ENCODE results near the gene MSL3B.
"Not testable (repeated sequence)": the region's sequence is repeated elsewhere in the genome, so short reads cannot be mapped to it uniquely, and the experiment has no call there.

Gene MSL3B

DNA sequence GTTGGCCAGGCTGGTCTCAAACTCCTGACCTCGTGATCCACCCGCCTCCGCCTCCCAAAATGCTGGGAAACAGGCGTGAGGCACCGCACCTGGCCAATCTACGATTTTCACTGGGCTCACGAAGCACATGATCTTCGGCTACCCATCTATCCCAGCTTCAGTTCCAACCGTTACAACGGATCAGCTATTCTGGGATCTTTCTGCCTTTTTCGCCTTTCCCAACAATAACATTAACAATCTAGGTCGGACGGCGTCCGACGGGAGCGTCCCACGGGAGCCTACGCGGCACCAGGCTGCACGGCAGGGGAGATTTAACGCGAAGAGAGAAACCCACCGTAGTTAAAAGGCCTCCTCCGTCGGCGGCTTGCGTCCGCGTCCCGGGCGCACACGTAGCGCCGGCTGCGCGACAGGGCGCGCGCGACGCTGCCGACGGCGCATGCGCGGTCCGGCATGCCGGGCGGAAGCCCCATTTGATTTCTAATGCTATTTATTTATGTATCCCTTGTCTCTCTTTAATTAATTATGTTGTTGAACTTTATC lies at the start of gene MSL3B:
Gene MSL3B (minus strand): TSS at position 394 of the 540 bp plus-strand sequence.
- DNase-seq, result peak in 1 of 10 donors; percentile 81
- intact Hi-C loops (cut with DNase I), result no loop called here

DNA sequence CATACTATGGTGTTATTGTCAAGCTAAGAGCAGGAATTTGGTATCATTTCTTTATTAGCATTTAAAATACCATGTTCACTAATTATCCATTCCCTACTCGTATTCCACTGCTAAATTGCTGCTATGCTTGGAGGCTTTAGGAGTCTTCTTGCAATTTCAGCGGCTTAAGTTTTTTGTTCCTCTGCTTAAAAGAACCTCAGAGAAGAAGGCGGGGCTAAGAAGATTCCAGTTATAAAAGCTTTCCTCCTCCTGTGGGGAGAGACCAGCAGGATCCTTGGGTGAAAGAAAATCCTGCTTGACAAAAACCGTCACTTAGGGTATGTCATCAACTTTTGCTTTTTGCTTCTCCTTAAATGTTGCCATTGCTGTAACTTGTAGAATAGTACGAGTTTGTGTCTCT lies 48.9 kb upstream of the MSL3B start, which contains the start of gene TRPM8:
Gene TRPM8 (plus strand): TSS at position 258 of the 400 bp plus-strand sequence. CDS start 9,165 bp downstream, outside the sequence.
- intact Hi-C loops (cut with DNase I), result no loop called here
- no peak for DNase-seq

DNA sequence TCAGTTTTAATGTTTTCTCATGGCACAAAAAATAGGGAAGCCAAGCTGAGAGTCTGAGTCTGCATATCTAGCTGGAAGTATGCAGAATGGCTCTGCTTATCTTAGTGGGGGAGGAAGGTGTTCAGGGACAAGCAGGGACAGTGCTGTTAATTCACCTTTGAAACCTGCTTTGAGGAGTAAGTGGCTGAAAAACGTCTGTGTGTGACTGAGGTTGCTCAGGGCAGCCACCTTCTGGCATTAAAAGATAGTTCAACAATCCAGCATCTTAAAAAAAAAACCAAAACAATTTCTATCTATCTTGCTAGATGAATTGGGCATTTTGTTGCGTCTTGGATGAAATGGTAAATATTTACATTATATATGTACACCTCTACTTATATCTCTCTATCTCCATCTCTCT lies 46.9 kb upstream of the MSL3B start:
- intact Hi-C loops (cut with DNase I), result no loop called here
- no peak for DNase-seq

DNA sequence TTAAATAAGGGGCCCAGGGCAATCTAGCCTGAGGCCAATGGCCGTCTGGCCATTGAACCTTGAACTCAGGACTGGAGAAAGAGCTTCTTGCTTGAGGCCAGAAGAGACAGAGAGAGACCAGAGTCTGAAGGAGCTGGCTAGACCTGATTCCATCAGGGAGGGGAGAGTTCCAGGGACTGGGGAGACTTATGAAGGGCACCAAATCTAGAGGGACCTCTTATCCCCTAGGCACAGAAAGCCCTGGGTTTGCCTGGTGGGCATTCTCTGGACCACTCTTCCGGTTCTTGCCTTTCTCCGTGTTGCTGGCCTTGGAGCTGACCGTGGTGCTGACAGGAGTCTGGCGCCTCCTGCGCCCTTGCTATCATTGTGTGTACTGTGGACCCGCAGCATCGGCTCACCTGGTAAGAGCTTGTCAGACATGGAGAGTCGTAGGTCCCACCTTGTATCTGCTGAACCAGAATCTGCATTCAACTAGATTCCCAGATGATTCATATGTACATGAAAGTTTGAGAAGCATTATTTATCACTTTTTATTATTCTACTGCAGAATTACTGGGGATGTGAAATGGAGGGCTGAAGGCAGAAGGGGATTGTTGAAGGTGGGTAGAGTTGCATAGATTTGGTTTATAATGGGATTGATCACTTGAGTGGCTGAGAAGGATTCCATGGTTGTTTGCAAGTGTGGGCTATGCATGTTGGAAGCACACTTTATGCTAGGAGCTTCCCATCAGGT lies 44.7 kb upstream of the MSL3B start:
- no peak for DNase-seq
- intact Hi-C loops (cut with DNase I), result no loop called here

DNA sequence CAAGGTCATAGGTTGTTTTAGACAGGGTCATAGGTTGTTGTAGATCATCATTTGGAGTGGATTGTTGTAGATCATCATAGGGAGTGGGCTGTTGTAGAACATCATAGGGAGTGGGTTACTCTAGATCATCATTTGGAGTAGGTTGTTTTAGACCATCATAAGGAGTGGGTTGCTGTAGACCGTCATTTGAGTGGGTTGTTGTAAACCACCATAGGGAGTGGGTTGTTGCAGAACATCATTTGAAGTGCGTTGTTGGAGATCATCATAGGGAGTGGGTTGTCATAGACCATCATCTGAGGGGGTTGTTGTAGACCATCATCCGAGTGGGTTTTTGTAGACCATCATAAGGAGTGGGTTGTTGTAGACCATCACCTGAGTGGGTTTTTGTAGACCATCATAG lies 39.4 kb upstream of the MSL3B start:
- intact Hi-C loops (cut with DNase I), result no loop called here
- no peak for DNase-seq

DNA sequence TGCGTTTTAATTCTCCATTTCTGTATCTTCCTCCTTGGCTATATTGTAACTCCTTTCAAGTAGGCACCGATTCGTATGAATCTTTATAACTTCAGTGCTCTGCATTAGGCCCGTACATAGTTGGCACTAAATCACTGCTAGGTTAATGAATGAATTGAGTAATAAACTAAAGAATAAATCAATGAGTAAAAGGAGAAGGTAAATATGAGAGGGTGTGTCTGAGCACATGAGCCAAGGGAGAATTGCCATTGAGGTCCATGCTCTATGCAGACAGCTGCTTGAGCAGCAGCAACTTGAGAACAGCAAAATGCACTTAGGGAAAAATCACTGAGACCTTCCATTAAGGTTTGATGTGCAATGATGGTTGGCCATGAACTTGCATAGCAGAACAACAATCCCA lies 37.8 kb upstream of the MSL3B start:
- no peak for DNase-seq
- intact Hi-C loops (cut with DNase I), result no loop called here

DNA sequence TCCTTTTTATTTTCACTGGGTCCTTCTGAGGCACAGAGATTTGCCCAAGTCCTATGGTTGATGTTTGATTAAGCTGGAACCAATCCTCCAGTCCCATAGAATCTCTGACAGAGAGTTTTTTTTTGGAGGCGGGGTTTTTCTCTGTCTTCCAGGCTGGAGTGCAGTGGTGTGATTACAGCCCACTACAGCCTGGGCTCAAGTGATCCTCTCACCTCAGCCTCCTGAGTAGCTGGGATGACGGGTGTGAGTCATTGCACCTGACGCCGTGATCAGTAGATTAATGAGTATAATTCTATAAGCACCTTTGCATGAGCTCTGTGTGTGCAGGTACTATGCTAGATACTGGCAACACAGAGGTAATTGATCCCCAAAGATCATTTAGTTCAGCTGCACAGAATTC lies 33.7 kb upstream of the MSL3B start:
- intact Hi-C loops (cut with DNase I), result no loop called here
- DNase-seq, result no peak

DNA sequence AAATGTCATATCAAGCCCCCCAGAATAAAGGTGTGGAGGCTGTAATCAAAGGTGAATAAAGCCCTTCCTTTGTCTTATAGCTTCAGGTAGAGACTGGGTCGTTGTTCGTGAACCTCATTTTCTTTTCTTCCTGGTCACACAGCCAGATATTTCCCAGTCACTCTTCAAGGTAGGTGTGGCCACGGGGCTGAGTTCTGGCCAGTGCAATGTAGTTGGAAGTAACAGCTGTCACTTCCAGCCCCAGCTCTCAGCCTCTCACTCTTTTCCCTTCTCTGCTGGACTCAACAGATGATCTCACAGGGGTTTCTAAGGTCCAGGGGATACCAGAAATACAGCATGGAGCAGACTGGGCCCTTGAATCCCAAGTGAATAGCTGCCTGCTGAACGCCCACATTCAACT lies 33.2 kb upstream of the MSL3B start:
- intact Hi-C loops (cut with DNase I), result no loop called here

DNA sequence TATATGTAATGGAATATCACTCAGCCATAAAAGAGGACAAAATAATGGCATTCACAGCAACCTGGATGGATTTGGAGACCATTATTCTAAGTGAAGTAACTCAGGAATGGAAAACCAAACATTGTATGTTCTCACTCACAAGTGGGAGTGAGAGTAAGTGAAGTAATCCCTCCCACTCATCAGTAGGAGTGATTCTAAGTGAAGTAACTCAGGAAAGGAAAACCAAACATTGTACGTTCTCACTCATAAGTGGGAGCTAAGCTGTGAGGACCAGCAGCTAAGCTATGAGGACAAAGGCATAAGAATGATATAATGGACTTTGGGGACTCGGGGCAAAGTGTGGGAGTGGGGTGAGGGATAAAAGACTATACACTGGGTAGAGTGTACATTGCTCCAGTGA lies 28.1 kb upstream of the MSL3B start:
- intact Hi-C loops (cut with DNase I); DNase-seq: not testable (repeated sequence)

More for the DNA sequence above, 33.2 kb upstream of the MSL3B start:
- DNase-seq, result no peak

DNA sequence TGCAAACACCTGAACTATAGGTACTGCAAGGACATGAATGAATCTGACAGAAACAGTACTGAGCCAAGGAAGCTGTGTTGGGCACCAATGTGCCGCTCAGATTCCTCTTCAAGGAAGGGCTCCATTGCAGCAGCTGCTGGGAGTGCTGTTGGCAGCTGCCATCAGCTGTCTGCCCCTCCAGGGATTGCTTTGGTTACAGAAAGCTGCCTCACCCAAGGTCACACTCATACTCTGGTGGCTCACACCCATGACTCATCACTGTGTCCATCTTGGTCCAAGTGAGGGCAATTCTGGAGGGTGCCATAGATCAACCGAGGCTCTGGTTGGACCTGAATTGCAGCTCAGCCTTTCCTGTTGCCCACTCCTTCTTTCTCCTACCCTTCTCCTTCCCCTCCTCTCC lies 24.6 kb upstream of the MSL3B start:
- no peak for DNase-seq
- intact Hi-C loops (cut with DNase I), result no loop called here

DNA sequence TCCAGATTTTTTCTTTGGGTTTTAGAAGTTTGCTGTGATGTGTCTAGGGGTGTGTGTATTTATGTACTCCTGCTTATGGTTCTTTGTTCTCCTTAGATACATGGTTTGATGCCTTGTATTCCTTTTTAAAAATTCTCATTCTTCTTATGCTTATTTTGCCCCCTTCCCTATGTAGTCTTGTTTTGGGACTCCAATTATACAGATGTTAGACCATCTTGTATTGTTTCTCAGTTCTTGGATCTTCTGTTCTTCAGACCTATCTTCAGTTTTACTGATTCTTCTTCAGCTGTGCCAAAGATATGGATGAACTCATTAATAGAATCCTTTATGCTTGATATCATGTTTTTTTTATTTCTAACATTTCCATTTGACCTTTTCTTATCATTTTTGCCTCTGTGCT lies 14.2 kb upstream of the MSL3B start:
- intact Hi-C loops (cut with DNase I), result no loop called here
- DNase-seq, result no peak

DNA sequence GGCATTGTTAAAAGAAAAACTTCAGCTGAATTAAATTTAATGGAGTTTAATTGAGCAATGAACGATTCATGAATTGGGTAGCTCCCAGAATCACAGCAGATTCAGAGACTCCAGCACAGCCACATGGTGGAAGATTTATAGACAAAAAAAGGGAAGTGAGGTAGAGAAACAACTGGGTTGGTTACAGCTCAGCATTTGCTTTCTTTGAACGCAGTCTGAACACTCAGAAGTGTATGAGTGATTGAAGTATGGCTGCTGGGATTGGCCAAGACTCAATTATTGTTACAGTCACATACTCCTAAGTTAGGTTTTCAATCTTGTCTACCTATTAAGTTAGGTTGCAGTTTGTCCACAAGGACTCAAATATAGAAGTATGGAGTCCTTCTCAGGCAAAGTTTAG lies 3.9 kb upstream of the MSL3B start:
- intact Hi-C loops (cut with DNase I); DNase-seq: not testable (repeated sequence)

DNA sequence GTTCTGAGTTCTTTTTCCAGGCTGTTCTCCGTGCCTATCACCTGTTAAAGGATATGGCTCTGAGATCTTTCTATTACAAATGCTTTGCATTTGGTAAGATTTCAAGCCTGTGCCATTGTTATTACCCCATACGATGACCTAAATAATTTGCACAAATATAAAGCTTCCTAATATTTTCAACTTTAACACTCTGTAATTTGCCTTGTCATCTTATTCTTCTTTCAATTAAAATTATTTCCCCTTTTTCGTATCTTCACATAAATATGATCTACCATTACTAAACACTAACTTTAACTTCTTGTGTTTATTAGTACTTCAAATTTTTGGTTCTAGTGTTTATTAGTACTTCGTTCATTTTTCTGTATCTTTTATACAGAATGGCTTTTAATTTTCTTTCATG lies 3.2 kb upstream of the MSL3B start:
- intact Hi-C loops (cut with DNase I), result no loop called here
- DNase-seq, result no peak

DNA sequence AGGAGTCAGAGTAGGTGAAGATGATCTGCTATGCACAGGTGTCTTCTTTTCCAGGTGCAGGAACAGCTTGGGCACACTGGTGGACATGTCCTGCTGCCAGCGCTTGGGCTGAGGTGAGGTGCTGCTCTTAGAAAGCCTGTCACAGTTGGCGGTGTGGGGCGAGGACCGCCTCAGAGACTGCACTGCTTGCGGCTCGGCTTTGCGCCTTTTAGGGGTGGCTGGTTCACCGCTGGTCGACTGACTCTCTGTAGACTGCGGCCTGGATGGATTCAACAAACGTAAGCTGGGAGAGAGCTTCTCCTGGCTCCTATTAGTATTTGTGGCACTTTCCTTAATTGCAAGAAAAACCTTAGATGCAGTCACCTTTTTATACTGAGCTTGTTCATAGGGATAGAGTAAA lies 1.7 kb downstream of the MSL3B start:
- DNase-seq, result no peak
- intact Hi-C loops (cut with DNase I), result no loop called here

DNA sequence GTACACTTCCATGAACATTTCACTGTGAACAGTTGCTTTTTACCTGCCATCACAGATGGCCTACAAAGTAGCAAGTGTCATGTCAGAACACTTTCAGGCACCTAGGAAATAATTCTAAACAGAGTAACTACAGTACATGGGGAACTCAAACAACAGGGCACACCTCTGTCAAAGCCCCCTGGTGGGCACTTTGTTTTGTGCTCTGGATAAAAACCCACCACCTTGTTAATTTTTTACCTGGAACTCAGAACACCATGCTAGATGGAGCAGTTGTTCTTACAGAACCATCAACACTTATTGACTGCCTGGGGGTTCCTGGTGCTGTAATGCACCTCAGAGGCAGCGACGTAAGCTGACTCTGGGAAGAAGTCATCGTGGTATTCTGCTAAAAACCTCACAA lies 2.3 kb downstream of the MSL3B start:
- DNase-seq, result no peak
- intact Hi-C loops (cut with DNase I), result no loop called here

DNA sequence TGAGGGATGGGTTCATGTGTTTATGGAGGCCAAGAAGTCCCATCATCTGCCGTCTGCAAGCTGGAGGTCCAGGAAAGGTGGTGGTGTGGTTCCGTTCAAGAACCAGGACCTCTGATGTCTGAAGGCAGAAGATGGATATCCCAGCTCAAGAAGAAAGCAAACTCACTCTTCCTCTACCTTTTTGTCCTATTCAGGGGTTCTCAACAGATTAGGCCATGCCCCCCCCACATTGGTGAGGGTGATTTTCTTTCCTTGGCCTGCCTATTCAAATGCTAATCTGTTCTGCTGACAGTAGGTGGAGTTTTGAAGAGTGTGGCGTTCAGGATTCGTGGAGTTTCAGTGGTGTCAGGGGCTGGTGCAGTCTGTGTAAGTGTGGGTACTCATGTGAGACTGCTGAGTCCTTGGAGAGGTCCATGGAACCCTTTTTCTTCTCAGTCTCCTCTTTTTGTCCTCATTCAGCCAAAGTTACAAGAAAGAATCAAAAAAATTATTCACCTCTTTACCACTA lies 5.9 kb downstream of the MSL3B start:
- no peak for DNase-seq
- intact Hi-C loops (cut with DNase I), result no loop called here

DNA sequence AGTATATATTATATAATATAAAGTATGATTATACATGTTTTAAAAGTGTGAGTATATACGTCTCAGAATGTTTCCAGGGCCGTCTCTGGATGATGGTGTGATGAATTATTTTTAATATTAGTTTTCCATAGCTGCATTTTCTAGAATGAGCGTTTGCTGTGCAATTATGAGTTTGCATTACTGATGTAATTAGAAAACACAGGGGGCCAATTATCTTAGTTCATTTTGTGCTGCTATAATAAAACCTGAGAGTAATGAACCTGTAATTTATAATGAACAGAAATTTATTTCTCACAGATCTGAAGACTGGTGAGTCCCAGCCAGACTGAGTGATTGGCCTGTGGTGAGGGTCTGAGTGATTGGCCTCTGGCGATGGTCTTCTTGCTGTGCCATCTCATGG lies 9.9 kb downstream of the MSL3B start:
- DNase-seq, result no peak
- intact Hi-C loops (cut with DNase I), result loop anchor here (10.0 kb wide), 1 partner anchor 1256 kb away; no protein-coding TSS in a partner anchor

DNA sequence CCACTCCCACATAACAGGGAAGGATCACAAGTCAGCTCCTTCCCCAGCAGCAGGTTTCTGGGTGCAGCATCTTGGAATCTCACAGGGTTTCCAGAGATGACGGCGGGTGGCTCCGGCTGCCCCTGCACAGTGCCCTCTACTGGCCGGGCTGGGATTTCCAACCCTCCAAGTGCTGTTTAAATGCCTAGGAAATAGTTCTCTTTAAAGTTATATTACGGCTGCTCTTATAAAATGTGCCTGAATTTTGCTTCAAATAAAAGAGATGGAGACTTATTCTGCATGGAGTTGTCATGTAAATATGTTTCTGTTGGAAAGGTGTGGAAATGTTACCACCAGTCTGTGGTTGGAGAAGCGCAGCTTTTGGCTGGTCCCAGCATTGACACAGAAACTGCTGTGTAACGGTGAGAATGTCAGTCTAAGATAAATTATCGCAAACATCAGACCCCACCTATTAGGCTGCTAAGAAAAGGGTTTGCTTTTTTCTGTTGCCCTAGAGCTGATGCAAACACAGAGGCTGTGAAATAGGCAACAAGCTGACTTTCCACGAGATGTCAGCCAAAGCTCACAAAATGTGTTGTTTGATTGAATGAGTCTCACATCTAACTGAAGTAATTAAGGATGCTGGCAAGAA lies 10.6 kb downstream of the MSL3B start:
- intact Hi-C loops (cut with DNase I), result loop anchor here (10.0 kb wide), 1 partner anchor 1257 kb away; no protein-coding TSS in a partner anchor
- DNase-seq, result peak in 1 of 10 donors; percentile 83

DNA sequence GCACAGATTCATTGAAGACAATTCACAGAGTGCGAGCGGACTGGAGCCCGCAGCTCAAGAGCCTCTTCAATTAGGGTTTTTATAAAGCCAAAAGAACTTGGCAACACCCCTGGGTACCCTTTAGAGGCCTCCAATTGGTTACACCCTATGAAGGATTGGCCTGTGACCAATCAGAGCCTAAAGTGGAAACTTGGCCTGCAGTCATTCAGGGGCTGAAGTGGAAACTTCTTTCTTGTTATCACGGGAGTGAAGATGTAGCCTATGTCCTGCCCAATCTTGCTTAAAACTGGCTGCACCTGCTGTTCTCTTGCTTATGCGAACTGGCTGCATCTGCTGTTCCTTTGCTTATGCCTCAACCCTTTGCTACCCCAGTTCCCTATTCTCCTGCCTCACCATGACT lies 12.0 kb downstream of the MSL3B start:
- no peak for DNase-seq
- intact Hi-C loops (cut with DNase I), result loop anchor here (10.0 kb wide), 1 partner anchor 1259 kb away; no protein-coding TSS in a partner anchor

DNA sequence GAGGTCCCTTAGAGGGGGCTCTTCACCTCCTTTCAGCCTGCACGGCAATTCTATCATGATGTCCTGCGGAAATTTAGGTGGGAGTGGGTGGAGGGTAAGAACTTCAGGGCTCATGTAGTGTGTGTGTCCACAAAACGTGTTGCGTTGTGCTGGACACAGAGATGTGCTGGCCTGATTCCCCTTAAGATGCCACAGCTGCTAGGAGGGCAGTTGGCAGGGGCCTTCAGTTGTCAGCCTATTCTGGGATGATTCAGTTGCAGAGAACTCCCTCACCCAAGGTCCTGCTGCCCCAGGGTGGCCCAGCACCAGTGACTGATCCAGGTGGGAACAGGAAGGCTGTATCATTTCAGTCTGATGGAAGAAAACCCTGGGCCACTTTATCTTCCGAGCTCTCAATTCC lies 12.8 kb downstream of the MSL3B start:
- DNase-seq, result no peak
- intact Hi-C loops (cut with DNase I), result loop anchor here (10.0 kb wide), 1 partner anchor 1259 kb away; no protein-coding TSS in a partner anchor

DNA sequence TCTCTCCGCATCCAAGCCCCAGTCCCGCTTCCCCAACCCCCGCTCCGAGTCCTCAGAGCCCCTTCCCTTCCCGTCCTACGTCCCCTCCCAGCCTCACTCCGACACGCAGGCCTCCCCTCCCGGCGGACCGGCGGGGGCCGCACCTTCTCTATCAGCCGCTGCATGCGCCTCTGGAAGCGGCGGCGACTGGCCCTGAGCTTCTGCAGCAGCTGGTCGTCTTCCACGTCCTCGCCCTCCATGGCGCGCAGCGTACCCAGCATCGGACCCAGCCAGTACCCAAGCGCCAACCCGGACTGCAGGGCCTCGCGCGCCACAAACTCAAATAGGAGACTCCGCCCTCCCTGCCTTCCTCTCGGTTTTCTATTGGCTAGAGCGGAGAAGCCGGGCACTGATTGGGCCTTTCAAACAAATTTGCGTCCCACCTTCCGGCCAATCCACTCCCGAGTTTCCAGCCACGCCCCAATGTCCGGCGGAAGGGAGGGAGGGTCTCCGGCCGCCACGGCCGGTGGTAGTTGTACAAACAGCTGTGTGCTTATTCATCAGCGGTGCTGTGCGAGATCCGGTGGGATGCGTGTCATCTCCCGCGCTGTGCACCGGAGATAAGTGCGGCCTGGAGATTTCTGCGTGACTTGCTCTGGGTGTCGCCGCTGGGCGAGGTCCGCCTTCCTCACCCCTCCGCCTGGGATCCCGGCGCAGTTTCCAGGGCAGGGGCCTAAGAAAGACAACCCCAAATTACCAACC lies 13.8 kb downstream of the MSL3B start, which contains the start of gene HJURP:
Gene HJURP (minus strand): TSS at position 295 of the 741 bp plus-strand sequence. CDS start 35 bp downstream, at position 260.
- DNase-seq, result peak; percentile 85 to 99 (median 94)

More for the DNA sequence above, 13.8 kb downstream of the MSL3B start, which contains the start of gene HJURP:
- intact Hi-C loops (cut with DNase I), result loop anchor here (10.0 kb wide), 1 partner anchor 1260 kb away; no protein-coding TSS in a partner anchor

Measured in posterior cingulate gyrus (tissue), 11 donors.